Osteoblast (primary cell): ENCODE results near the gene ADAMTS16. TPM values are rescaled to one million over a fixed set of nuclear protein-coding genes. Genes with fewer than 3 reads are reported as not detected.

ENCODE experiments used
- DNase-seq: peaks from one replicate; pipeline ENCODE4 v3.0.0; 2011; ENCODE audit warnings: low spot score, mixed read lengths; ENCODE audit not compliant: insufficient read length; ENCODE audit errors: missing footprints
- H2AFZ ChIP-seq: 2 replicates; pipeline ENCODE4 v1.6.0; 2011; ENCODE audit warnings: mild to moderate bottlenecking, low read length
- H3K27ac ChIP-seq: 2 replicates; pipeline ENCODE4 v1.5.1; 2011; ENCODE audit warnings: mild to moderate bottlenecking, low read depth, low read length, moderate library complexity
- H3K27me3 ChIP-seq: 2 replicates; pipeline ENCODE4 v1.6.0; 2012; ENCODE audit warnings: mild to moderate bottlenecking, control low read depth, inconsistent platforms, low read length, moderate library complexity; ENCODE audit not compliant: insufficient read depth
- H3K36me3 ChIP-seq: 2 replicates; pipeline ENCODE4 v1.5.1; 2011; ENCODE audit warnings: mild to moderate bottlenecking, low read length, control low read depth, moderate library complexity; ENCODE audit not compliant: insufficient read depth
- H3K4me1 ChIP-seq: 2 replicates; pipeline ENCODE4 v1.5.1; 2011; ENCODE audit warnings: mild to moderate bottlenecking, low read length, control low read depth, moderate library complexity; ENCODE audit not compliant: insufficient read depth
- H3K4me2 ChIP-seq: 2 replicates; pipeline ENCODE4 v1.6.0; 2011; ENCODE audit warnings: mild to moderate bottlenecking, low read length; ENCODE audit not compliant: insufficient read depth
- H3K4me3 ChIP-seq: fragments of 200-600 bp; sonication (generic); 3 replicates; pipeline ENCODE4 v1.5.1; 2012; ENCODE audit warnings: mild to moderate bottlenecking, low read length, inconsistent platforms; ENCODE audit not compliant: insufficient read depth
- H3K79me2 ChIP-seq: 2 replicates; pipeline ENCODE4 v1.6.0; 2012; ENCODE audit warnings: mild to moderate bottlenecking, low read length, control low read depth, inconsistent platforms; ENCODE audit not compliant: insufficient read depth
- H3K9me3 ChIP-seq: 2 replicates; pipeline ENCODE4 v1.5.1; 2011; ENCODE audit warnings: low read depth, low read length, control low read depth
- H4K20me1 ChIP-seq: 2 replicates; pipeline ENCODE4 v1.6.0; 2012; ENCODE audit warnings: mild to moderate bottlenecking, low read length, control low read depth; ENCODE audit not compliant: insufficient read depth
- CTCF ChIP-seq: IDR thresholded peaks from 2 replicates; pipeline ENCODE4 v1.5.1; 2011; ENCODE audit warnings: mild to moderate bottlenecking, low read depth, low read length, moderate library complexity; ENCODE audit errors: extremely low read depth
- total RNA-seq: library from RNA; depleted of rRNA; stranded (reverse); fragments of >200 nt; gene quantifications from 2 replicates; pipeline ENCODE4 v1.2.3, GENCODE V29; 2012

The ADAMTS16 gene
- total RNA-seq, 1 donor: 1.4 TPM

- no peak overlapping the region for H2AFZ ChIP-seq
Observed at GRCh38 chr5:5141339-5141599, 1.1 kb downstream of the ADAMTS16 start.

GRCh38 chr5:5141625-5142525, 1.7 kb downstream of the ADAMTS16 start:
- Histone ChIP-seq H4K20me1 (no peaks in the 10 kb centered on the region), H3K79me2 (no peaks in the 10 kb centered on the region), H3K4me3 (no peak overlapping the region), H3K27me3 (peaks cover 25% of the 10 kb centered on the region), H3K9me3 (no peaks in the 10 kb centered on the region), H3K4me1 (peaks cover 26% of the 10 kb centered on the region), H2AFZ (no peak overlapping the region), H3K36me3 (no peaks in the 10 kb centered on the region), H3K4me2 (no peak overlapping the region), H3K27ac (no peak overlapping the region)
- DNase-seq: peak; percentile 78
- peak; percentile 65 for TF ChIP-seq CTCF

More at GRCh38 chr5:5141339-5141599, 1.1 kb downstream of the ADAMTS16 start:
- Histone ChIP-seq H3K36me3 (no peaks in the 10 kb centered on the region), H3K27ac (no peak overlapping the region), H3K4me2 (peak overlapping the region; percentile 69), H3K4me3 (no peak overlapping the region), H3K27me3 (peaks cover 25% of the 10 kb centered on the region), H3K9me3 (no peaks in the 10 kb centered on the region), H3K4me1 (peaks cover 20% of the 10 kb centered on the region), H4K20me1 (no peaks in the 10 kb centered on the region), H3K79me2 (no peaks in the 10 kb centered on the region)
- no peak for TF ChIP-seq CTCF
- DNase-seq: no peak

GRCh38 chr5:5144441-5144840, 4.3 kb downstream of the ADAMTS16 start:
- DNase-seq: no peak
- H3K9me3 ChIP-seq: no peaks in the 10 kb centered on the region
- no peak overlapping the region for H3K4me3 ChIP-seq
- no peaks in the 10 kb centered on the region for H4K20me1 ChIP-seq
- no peaks in the 10 kb centered on the region for H3K79me2 ChIP-seq
- H3K27ac ChIP-seq: no peak overlapping the region
- H3K4me2 ChIP-seq: no peak overlapping the region
- TF ChIP-seq CTCF: no peak
- no peak overlapping the region for H2AFZ ChIP-seq
- peaks cover 19% of the 10 kb centered on the region for H3K27me3 ChIP-seq
- peaks cover 27% of the 10 kb centered on the region for H3K4me1 ChIP-seq
- no peaks in the 10 kb centered on the region for H3K36me3 ChIP-seq

- H2AFZ ChIP-seq: peak overlapping the region; percentile 59
- peak; percentile 43 for DNase-seq
- no peaks in the 10 kb centered on the region for H3K79me2 ChIP-seq
- H3K9me3 ChIP-seq: no peaks in the 10 kb centered on the region
- H3K27ac ChIP-seq: peak overlapping the region; percentile 86
- TF ChIP-seq CTCF: no peak
- H3K27me3 ChIP-seq: peaks cover 7% of the 10 kb centered on the region
- H3K4me3 ChIP-seq: peak overlapping the region; percentile 52
- peaks cover 24% of the 10 kb centered on the region for H3K4me1 ChIP-seq
- no peaks in the 10 kb centered on the region for H4K20me1 ChIP-seq
- H3K4me2 ChIP-seq: peak overlapping the region; percentile 76
- H3K36me3 ChIP-seq: no peaks in the 10 kb centered on the region
Observed at GRCh38 chr5:5145651-5146529, 5.8 kb downstream of the ADAMTS16 start.
